Measurements from ENCODE around the gene PPP2R5A. TPM values are rescaled to one million over a fixed set of nuclear protein-coding genes. Genes with fewer than 3 reads are reported as not detected.
A peak's percentile ranks its signal among the peaks of the same experiment; 100 is the strongest.

PPP2R5A gene
- total RNA-seq, 4 donors from 2014 or later, result 38.9 to 51.8 (median 45.3) TPM

DNA sequence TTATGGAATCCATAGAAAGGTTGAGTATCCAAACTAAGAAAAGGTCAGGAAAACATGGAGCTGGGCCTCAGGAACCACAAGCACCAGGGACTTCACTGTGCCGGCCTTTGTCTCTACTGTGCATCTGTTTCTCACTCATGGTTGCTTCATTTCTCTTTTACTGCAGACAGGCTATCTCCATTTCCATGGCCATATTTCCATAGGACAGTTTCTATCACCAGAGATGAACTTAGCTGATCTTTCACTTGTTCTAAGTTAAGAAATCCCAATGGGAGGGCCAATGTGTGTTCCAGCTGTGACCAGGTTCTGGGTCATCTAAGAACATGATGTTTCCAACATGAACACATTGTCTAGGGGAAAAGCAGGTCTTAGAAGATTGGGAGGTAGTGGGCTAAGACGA, 43.7 kb upstream of the PPP2R5A start:
- Histone ChIP-seq H3K27me3 (no peaks in the 10 kb centered on the region), H3K9me3 (no peaks in the 10 kb centered on the region), H3K4me3 (no peak overlapping the region), H3K4me1 (peaks cover 0 to 12% (median 0%) of the 10 kb centered on the region in 4 donors), H3K36me3 (no peaks in the 10 kb centered on the region), H3K27ac (peak overlapping the region in 1 of 4 donors; percentile 51)
- DNase-seq, result no peak
- TF ChIP-seq, protein P1, sequence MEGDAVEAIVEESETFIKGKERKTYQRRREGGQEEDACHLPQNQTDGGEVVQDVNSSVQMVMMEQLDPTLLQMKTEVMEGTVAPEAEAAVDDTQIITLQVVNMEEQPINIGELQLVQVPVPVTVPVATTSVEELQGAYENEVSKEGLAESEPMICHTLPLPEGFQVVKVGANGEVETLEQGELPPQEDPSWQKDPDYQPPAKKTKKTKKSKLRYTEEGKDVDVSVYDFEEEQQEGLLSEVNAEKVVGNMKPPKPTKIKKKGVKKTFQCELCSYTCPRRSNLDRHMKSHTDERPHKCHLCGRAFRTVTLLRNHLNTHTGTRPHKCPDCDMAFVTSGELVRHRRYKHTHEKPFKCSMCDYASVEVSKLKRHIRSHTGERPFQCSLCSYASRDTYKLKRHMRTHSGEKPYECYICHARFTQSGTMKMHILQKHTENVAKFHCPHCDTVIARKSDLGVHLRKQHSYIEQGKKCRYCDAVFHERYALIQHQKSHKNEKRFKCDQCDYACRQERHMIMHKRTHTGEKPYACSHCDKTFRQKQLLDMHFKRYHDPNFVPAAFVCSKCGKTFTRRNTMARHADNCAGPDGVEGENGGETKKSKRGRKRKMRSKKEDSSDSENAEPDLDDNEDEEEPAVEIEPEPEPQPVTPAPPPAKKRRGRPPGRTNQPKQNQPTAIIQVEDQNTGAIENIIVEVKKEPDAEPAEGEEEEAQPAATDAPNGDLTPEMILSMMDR (IDR thresholded peaks at IDR 0.05), result no peak
- no peak for TF ChIP-seq POLR2A (IDR thresholded peaks at IDR 0.05)

DNA sequence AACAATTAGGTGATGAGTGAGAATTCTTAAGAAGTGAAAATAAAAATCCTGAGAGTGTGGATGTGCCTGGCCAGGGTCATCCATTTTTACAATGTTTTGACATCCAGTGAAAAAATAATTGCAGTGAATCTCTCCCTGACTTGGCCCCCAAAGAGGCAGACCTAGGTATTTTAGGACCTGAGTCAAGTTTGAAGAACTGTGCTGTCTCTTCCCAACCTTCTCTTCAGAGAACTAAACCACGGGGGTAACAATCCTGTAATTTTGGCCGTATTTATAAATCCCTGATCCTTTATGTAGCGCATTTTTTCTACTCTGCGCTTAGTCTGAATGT, 43.3 kb upstream of the PPP2R5A start:
- no peak for DNase-seq
- Histone ChIP-seq H3K36me3 (no peaks in the 10 kb centered on the region), H3K4me1 (peaks cover 0 to 12% (median 0%) of the 10 kb centered on the region in 4 donors), H3K27me3 (no peaks in the 10 kb centered on the region), H3K27ac (peak overlapping the region in 1 of 4 donors; percentile 51), H3K9me3 (no peaks in the 10 kb centered on the region), H3K4me3 (no peak overlapping the region)
- no peak for TF ChIP-seq POLR2A (IDR thresholded peaks at IDR 0.05)
- TF ChIP-seq, protein P1 (IDR thresholded peaks at IDR 0.05), result no peak

DNA sequence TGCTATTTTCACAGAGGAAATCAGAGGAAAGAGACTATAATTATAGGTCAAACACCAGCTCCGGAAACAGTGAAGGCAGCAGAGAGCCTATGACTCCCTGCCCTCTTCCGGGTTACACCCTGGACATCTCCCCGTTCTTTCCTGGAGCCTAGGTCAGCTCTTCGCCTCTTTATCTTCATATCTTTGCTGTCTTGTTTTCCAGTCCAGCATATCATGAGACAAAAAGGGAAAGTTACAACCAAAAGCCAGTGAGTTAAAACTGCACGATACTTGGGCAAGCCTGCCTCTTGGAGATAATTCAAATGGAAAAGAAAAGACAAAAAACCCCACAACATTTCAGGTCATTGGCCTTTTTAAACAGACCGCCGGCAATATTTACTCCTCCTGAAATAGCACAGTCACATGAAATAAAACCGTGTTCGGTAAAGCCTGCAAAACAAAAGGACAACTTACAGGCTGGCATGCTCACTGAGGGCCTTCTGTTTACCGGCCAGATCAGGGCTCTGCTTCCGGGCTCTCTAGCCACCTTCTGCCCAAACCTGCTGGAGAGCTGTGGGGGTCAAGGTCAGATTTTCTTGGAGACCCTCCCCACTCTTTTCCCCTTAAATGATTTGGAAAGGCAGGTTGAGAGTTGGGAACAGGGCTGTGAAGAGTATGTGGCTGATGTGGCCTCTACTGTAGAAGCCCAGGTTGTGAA, 42.8 kb upstream of the PPP2R5A start:
- Histone ChIP-seq H3K4me1 (peaks cover 0 to 12% (median 0%) of the 10 kb centered on the region in 4 donors), H3K4me3 (no peak overlapping the region), H3K27me3 (no peaks in the 10 kb centered on the region), H3K27ac (peak overlapping the region in 2 of 4 donors; percentile 26 to 51), H3K9me3 (no peaks in the 10 kb centered on the region), H3K36me3 (no peaks in the 10 kb centered on the region)
- DNase-seq, result no peak
- no peak for TF ChIP-seq POLR2A (IDR thresholded peaks at IDR 0.05)
- TF ChIP-seq, protein P1 (IDR thresholded peaks at IDR 0.05), result no peak

DNA sequence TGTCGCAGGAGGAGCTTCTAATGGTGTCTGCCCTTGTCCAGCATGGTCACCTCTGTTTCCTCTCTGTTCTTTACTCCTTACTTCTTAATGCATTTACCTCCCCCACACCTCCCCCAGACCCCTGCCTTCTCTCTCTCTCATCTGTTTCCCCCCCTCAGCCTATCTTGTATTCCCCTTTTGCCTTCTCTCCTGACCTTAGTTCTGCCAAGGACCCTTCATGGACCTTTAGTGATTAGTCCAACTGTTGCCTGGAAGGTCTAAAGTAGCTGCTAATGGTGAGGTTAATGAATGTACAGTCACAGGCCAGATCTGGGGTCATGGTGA, 42.3 kb upstream of the PPP2R5A start:
- no peaks in the 10 kb centered on the region for H3K36me3 ChIP-seq
- no peak for TF ChIP-seq POLR2A (IDR thresholded peaks at IDR 0.05)
- TF ChIP-seq, protein P1 (IDR thresholded peaks at IDR 0.05), result no peak
- no peaks in the 10 kb centered on the region for H3K9me3 ChIP-seq
- no peak overlapping the region for H3K4me3 ChIP-seq
- H3K4me1 ChIP-seq, result peaks cover 0 to 10% (median 0%) of the 10 kb centered on the region in 4 donors
- H3K27ac ChIP-seq, result peak overlapping the region in 2 of 4 donors; percentile 26 to 51
- H3K27me3 ChIP-seq, result no peaks in the 10 kb centered on the region
- DNase-seq, result no peak

DNA sequence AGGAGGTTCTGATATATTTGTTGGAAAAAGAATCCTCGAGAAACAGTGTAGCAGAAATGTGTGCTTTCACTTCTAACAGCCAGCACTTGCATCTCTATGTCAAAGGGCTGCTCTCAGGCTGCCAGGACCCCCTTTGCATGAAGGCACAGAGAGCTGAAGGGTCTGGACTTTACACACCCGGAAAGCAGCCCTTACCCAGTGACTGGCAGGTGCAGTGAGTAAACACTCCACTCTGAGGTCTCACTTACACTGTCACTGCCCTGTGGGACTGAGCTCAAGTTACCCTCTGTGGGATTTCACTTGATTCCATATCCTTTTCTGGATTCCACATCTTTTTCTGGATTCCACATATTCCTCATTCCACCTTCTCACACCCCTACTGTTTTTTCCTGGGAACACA, 40.8 kb upstream of the PPP2R5A start:
- TF ChIP-seq, protein P1 (IDR thresholded peaks at IDR 0.05), result no peak
- no peak for TF ChIP-seq POLR2A (IDR thresholded peaks at IDR 0.05)
- no peaks in the 10 kb centered on the region for H3K36me3 ChIP-seq
- DNase-seq, result no peak
- H3K9me3 ChIP-seq, result no peaks in the 10 kb centered on the region
- no peak overlapping the region for H3K4me3 ChIP-seq
- H3K4me1 ChIP-seq, result no peaks in the 10 kb centered on the region
- no peak overlapping the region for H3K27ac ChIP-seq
- H3K27me3 ChIP-seq, result no peaks in the 10 kb centered on the region

Data from Peyer's patch (tissue), 4 donors.